T-cell (primary cell): ENCODE measurements around the gene ERGIC1. TPM values are rescaled to one million over a fixed set of nuclear protein-coding genes. Genes with fewer than 3 reads are reported as not detected.

ENCODE experiments used
- ATAC-seq, 4 experiments: fragments of 200-7000 bp in 3 of 4; fragments of 150-1000 bp in 1 of 4; cut with Tn5 transposase; replicated peaks in 1 of 4; 1 replicate in 3 of 4; 2 replicates in 1 of 4; pipeline ENCODE4 v1.10.0; 2021; ENCODE audit warnings: moderate library complexity in 3 of 4, mild to moderate bottlenecking in 2 of 4, moderate number of reproducible peaks in 1 of 4
- CTCF ChIA-PET, 2 donors: fragments of 300-600 bp; sonication (Branson Sonifier 250); formaldehyde crosslinking; loops; one replicate each; lab custom pipeline; 2022; ENCODE audit warnings: antibody characterized with exemption in 2 of 2; lab: Charles Lee
- POLR2A ChIA-PET, 2 donors: fragments of 300-600 bp; sonication (Branson Sonifier 250); formaldehyde crosslinking; loops; one replicate each; lab custom pipeline; 2022; ENCODE audit warnings: antibody characterized with exemption in 2 of 2; lab: Charles Lee
- DNase-seq, 35 experiments: peaks; one replicate each; pipeline versions ENCODE4 v3.0.0 to v3.0.0-alpha.2; 2013 to 2023
- H3K27ac ChIP-seq: one replicate; pipeline ENCODE4 v1.5.1; 2013; ENCODE audit warnings: low read length
- H3K27me3 ChIP-seq, 2 experiments: replicated peaks in 1 of 2; 1 replicate in 1 of 2; 2 replicates in 1 of 2; pipeline versions ENCODE4 v1.6.1 to v1.7.0; 2013; ENCODE audit warnings: low read length in 1 of 2, mixed read lengths in 1 of 2; ENCODE audit not compliant: control insufficient read depth in 2 of 2, insufficient read depth in 2 of 2; ENCODE audit errors: extremely low read depth in 1 of 2
- H3K36me3 ChIP-seq, 2 donors: 1 replicate in 1 of 2; 2 replicates in 1 of 2; pipeline versions ENCODE4 v1.6.1 to v1.7.0; 2013; ENCODE audit warnings: low read length in 1 of 2; ENCODE audit not compliant: control insufficient read depth in 2 of 2, insufficient read depth in 1 of 2; ENCODE audit errors: extremely low read depth in 1 of 2
- H3K4me1 ChIP-seq, 2 experiments: 1 replicate in 1 of 2; 2 replicates in 1 of 2; pipeline versions ENCODE4 v1.6.1 to v1.7.0; 2013; ENCODE audit warnings: low read length in 2 of 2, mixed read lengths in 1 of 2; ENCODE audit not compliant: insufficient read depth in 2 of 2, control insufficient read depth in 1 of 2; ENCODE audit errors: extremely low read depth in 1 of 2
- H3K4me3 ChIP-seq, 2 donors: 1 replicate in 1 of 2; 2 replicates in 1 of 2; pipeline versions ENCODE4 v1.5.1 to v1.7.0; 2013; ENCODE audit warnings: mild to moderate bottlenecking in 2 of 2, low read length in 1 of 2, moderate library complexity in 1 of 2; ENCODE audit not compliant: control insufficient read depth in 1 of 2; ENCODE audit errors: extremely low read depth in 1 of 2
- H3K9me3 ChIP-seq: 2 replicates; pipeline ENCODE4 v1.7.0; 2013
- H3K27ac Mint-ChIP-seq, 2 donors: one replicate each; pipeline ENCODE4 v1.8.0; 2020 to 2021; ENCODE audit warnings: mild to moderate bottlenecking in 2 of 2, mixed read lengths in 2 of 2
- H3K27me3 Mint-ChIP-seq, 2 donors: one replicate each; pipeline ENCODE4 v1.8.0; 2021 to 2022; ENCODE audit warnings: mixed read lengths in 2 of 2
- H3K36me3 Mint-ChIP-seq: one replicate; pipeline ENCODE4 v1.8.0; 2021; ENCODE audit warnings: mixed read lengths
- H3K4me1 Mint-ChIP-seq, 3 donors: one replicate each; pipeline ENCODE4 v1.8.0; 2020 to 2022; ENCODE audit warnings: mixed read lengths in 3 of 3, mild to moderate bottlenecking in 1 of 3
- H3K4me3 Mint-ChIP-seq, 3 donors: one replicate each; pipeline ENCODE4 v1.8.0; 2020 to 2022; ENCODE audit warnings: mild to moderate bottlenecking in 3 of 3, mixed read lengths in 3 of 3, moderate library complexity in 3 of 3
- H3K9me3 Mint-ChIP-seq, 3 donors: one replicate each; pipeline ENCODE4 v1.8.0; 2020 to 2022; ENCODE audit warnings: mixed read lengths in 3 of 3
- WGBS: methylation state at CpG from one replicate; pipeline ENCODE4 v1.1.5; 2013; ENCODE audit warnings: missing lambda C conversion rate; ENCODE audit not compliant: insufficient coverage; 5-methylcytosine and 5-hydroxymethylcytosine counted together
- total RNA-seq, 35 experiments: library from RNA in 6 of 35; stranded (reverse) in 6 of 35; fragments of 120-200 nt in 1 of 35; gene quantifications; one replicate each; pipeline versions ENCODE4 v1.2.1 to v1.2.4 and lab custom pipeline; 2013 to 2026

The ERGIC1 gene
- total RNA-seq, 5 donors from 2014 or later (not counting 1 experiment from before 2014, with no cell fraction given) = 45.5 to 67.7 (median 46.8) TPM

DNA sequence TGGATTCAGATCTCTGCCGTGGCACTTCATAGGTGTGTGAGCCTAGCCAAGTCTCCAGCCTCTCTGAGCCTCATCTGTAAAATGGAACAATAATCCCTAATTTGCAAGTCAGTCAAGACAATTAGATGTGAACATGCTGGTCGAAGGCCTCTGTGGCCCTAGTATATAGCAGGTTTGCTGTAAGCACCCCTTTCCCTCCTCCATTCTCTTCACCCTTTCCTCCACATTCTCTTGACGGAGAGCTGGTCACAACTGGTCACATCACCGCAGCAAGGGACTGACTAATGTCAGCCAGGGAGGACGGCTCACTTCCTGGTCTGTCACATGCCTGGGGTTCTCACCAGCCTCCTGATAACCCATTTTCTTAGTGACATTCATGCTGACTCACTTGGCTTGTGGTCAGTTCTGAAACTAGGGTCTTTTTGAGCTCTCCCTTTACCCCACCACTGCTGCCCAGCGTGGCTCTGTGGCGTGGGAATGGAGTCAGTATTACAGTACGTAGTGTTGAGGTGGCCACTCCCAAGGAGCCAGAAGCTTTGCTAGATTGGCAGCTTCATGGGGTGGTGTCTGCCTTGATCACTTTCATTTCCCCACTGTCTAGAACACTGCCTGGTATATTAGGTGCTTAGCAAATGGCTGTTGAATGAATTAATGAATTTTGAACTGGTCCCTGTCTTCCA lies 47.8 kb downstream of the ERGIC1 start:
- no peak overlapping the region for H3K27ac ChIP-seq
- no peaks in the 10 kb centered on the region for H3K9me3 ChIP-seq
- 79% methylated on average over 5 of the region's 8 CpGs for WGBS
- Mint-ChIP-seq H3K36me3 (peaks cover 21% of the 10 kb centered on the region), H3K4me3 (no peak overlapping the region), H3K27me3 (no peaks in the 10 kb centered on the region), H3K9me3 (no peaks in the 10 kb centered on the region), H3K27ac (peak overlapping the region in 1 of 2 donors; percentile 13), H3K4me1 (peaks cover 16 to 27% (median 20%) of the 10 kb centered on the region in 3 donors)
- H3K27me3 ChIP-seq = no peaks in the 10 kb centered on the region
- CTCF ChIA-PET = interaction anchor here in 1 of 2 donors (1.0 kb wide), 1 partner anchor 51 kb away, joined by 3 read pairs; no protein-coding TSS in a partner anchor
- peak in 7 of 35 experiments; percentile 4 to 48 (median 10) for DNase-seq
- POLR2A ChIA-PET = no interaction called here
- H3K4me1 ChIP-seq = no peaks in the 10 kb centered on the region
- H3K36me3 ChIP-seq = peaks cover 0 to 3% of the 10 kb centered on the region in 2 donors
- peak in 1 of 4 experiments; percentile 26 for ATAC-seq
- H3K4me3 ChIP-seq = no peak overlapping the region

- H3K27me3 Mint-ChIP-seq = no peaks in the 10 kb centered on the region
- Histone ChIP-seq H3K4me1 (no peaks in the 10 kb centered on the region), H3K27me3 (no peaks in the 10 kb centered on the region), H3K4me3 (no peak overlapping the region), H3K27ac (no peak overlapping the region), H3K36me3 (peaks cover 0 to 11% of the 10 kb centered on the region in 2 donors), H3K9me3 (no peaks in the 10 kb centered on the region)
- DNase-seq = no peak
- no peaks in the 10 kb centered on the region for H3K9me3 Mint-ChIP-seq
- no peak overlapping the region for H3K27ac Mint-ChIP-seq
- no peak for ATAC-seq
- peaks cover 17% of the 10 kb centered on the region for H3K36me3 Mint-ChIP-seq
- no peak overlapping the region for H3K4me3 Mint-ChIP-seq
- POLR2A ChIA-PET = no interaction called here
- 92% methylated on average over 2 of the region's 3 CpGs for WGBS
- CTCF ChIA-PET = interaction anchor here in 1 of 2 donors (1.0 kb wide), 1 partner anchor 50 kb away, joined by 3 read pairs; no protein-coding TSS in a partner anchor
- peaks cover 16 to 20% (median 20%) of the 10 kb centered on the region in 3 donors for H3K4me1 Mint-ChIP-seq
These were observed 49.0 kb downstream of the ERGIC1 start for GRCh38 chr5:172883066-172883465.

GRCh38 chr5:172885597-172886340 lies 51.7 kb downstream of the ERGIC1 start:
- Mint-ChIP-seq H3K4me1 (peaks cover 15 to 20% (median 16%) of the 10 kb centered on the region in 3 donors), H3K9me3 (no peaks in the 10 kb centered on the region), H3K27ac (no peak overlapping the region), H3K4me3 (no peak overlapping the region), H3K27me3 (no peaks in the 10 kb centered on the region), H3K36me3 (peaks cover 35% of the 10 kb centered on the region)
- no peaks in the 10 kb centered on the region for H3K9me3 ChIP-seq
- no peak overlapping the region for H3K4me3 ChIP-seq
- ChIA-PET CTCF (no interaction called here), POLR2A (no interaction called here)
- H3K27me3 ChIP-seq = no peaks in the 10 kb centered on the region
- ATAC-seq = no peak
- WGBS = 88% methylated on average over 20 of the region's 23 CpGs
- H3K36me3 ChIP-seq = peaks cover 0 to 25% of the 10 kb centered on the region in 2 donors
- no peak for DNase-seq
- no peaks in the 10 kb centered on the region for H3K4me1 ChIP-seq
- no peak overlapping the region for H3K27ac ChIP-seq

DNA sequence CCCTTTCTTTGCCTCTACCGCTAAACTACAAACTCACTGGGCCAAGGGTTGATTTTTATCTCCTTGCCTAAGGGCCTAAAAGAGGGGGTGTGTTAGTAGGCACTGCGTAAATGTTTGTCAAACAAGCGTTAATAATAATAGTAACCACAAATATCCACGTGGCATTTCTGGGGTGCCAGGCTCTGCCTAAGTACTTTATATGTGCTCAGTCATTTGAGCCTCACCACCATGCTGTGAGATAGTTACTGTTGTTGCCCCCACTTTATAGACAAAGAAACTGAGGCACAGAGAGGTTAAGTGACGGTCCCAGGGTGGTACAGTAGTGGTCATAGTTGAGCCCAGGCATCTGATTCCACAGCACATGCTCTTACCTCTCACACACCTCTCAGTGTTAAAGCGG lies 52.4 kb downstream of the ERGIC1 start:
- H3K27ac Mint-ChIP-seq = no peak overlapping the region
- Histone ChIP-seq H3K27ac (no peak overlapping the region), H3K4me1 (no peaks in the 10 kb centered on the region), H3K27me3 (no peaks in the 10 kb centered on the region), H3K9me3 (no peaks in the 10 kb centered on the region), H3K4me3 (no peak overlapping the region), H3K36me3 (peaks cover 0 to 30% of the 10 kb centered on the region in 2 donors)
- WGBS = no CpG with 5 or more reads among the region's 6 CpGs
- POLR2A ChIA-PET = no interaction called here
- DNase-seq (no peak), ATAC-seq (no peak)
- H3K4me3 Mint-ChIP-seq = no peak overlapping the region
- CTCF ChIA-PET = no interaction called here
- H3K27me3 Mint-ChIP-seq = no peaks in the 10 kb centered on the region
- peaks cover 15 to 20% (median 16%) of the 10 kb centered on the region in 3 donors for H3K4me1 Mint-ChIP-seq
- no peaks in the 10 kb centered on the region for H3K9me3 Mint-ChIP-seq
- H3K36me3 Mint-ChIP-seq = peaks cover 35% of the 10 kb centered on the region

DNA sequence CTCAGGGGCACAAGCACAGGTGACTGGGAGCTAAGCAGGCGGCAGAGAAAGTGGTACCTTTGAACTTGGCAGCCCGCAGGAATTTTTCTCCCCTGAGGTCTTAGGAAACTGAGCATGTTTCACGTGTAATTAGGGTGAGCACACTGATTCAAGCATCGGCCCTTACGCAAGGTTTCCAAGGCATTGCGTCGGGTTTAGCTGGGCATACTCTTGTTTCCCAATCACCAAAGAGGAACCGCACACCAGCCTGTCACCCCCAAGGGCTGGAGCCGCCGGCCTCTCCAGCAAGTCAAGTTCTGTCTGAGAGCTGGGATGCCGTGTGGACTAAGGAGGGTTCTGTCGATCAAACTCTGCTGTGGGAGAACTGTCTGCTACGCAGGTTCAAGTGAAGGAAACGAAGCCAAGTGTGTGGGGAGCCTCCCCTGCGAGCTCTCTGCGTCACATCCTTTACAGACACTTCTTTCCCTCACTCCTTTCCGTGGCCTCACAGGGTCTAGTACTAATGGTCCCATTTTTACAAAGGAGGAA lies 53.0 kb downstream of the ERGIC1 start:
- Mint-ChIP-seq H3K27ac (no peak overlapping the region), H3K4me3 (no peak overlapping the region), H3K36me3 (peaks cover 35% of the 10 kb centered on the region), H3K27me3 (no peaks in the 10 kb centered on the region), H3K9me3 (no peaks in the 10 kb centered on the region), H3K4me1 (peaks cover 10 to 14% (median 12%) of the 10 kb centered on the region in 3 donors)
- POLR2A ChIA-PET = interaction anchor here in 1 of 2 donors (0.6 kb wide), 1 partner anchor 304 kb away, joined by 3 read pairs; no protein-coding TSS in a partner anchor
- Histone ChIP-seq H3K27ac (no peak overlapping the region), H3K36me3 (peaks cover 0 to 31% of the 10 kb centered on the region in 2 donors), H3K27me3 (no peaks in the 10 kb centered on the region), H3K9me3 (no peaks in the 10 kb centered on the region), H3K4me1 (no peaks in the 10 kb centered on the region), H3K4me3 (no peak overlapping the region)
- CTCF ChIA-PET = no interaction called here
- ATAC-seq = no peak
- peak in 8 of 35 experiments; percentile 5 to 49 (median 14) for DNase-seq
- WGBS = 95% methylated on average over 11 of the region's 17 CpGs

DNA sequence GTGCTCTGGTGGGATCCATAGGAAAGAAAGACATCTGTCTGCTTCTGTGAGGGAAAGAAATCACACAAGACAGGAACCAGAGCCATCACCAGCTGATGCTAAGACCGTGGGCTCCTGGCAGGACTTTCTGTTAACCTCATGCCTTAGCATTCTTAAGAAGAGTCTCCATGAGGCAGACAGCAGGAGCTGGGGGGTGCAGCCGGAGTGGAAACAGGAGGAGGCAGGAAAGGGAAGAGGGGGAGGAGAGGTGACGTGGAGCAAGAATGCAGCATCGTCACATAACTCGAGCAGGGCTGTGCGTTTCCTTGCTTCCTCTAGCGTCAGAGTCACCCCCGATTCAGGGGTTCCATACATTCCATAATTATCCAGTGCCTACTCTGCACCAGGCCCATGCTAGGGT lies 53.6 kb downstream of the ERGIC1 start:
- DNase-seq (no peak), ATAC-seq (no peak)
- ChIA-PET POLR2A (interaction anchor here in 1 of 2 donors (0.6 kb wide), 2 partner anchors 50 to 303 kb away, joined by 3 to 4 read pairs; no protein-coding TSS in a partner anchor), CTCF (interaction anchor here in 1 of 2 donors (0.5 kb wide), 1 partner anchor 33 kb away, joined by 3 read pairs; no protein-coding TSS in a partner anchor)
- H3K27me3 Mint-ChIP-seq = no peaks in the 10 kb centered on the region
- no peak overlapping the region for H3K4me3 Mint-ChIP-seq
- Histone ChIP-seq H3K27me3 (no peaks in the 10 kb centered on the region), H3K4me1 (no peaks in the 10 kb centered on the region), H3K4me3 (no peak overlapping the region), H3K36me3 (peaks cover 0 to 35% of the 10 kb centered on the region in 2 donors), H3K9me3 (no peaks in the 10 kb centered on the region), H3K27ac (no peak overlapping the region)
- H3K9me3 Mint-ChIP-seq = no peaks in the 10 kb centered on the region
- peaks cover 31% of the 10 kb centered on the region for H3K36me3 Mint-ChIP-seq
- H3K27ac Mint-ChIP-seq = no peak overlapping the region
- peaks cover 6 to 9% (median 7%) of the 10 kb centered on the region in 3 donors for H3K4me1 Mint-ChIP-seq
- WGBS = 96% methylated on average over 5 of the region's 8 CpGs
